ENCODE results near the gene GALNT7. TPM values are rescaled to one million over a fixed set of nuclear protein-coding genes. Genes with fewer than 3 reads are reported as not detected.

The GALNT7 gene
- total and polyA plus RNA-seq, 2 experiments from 2014 or later, result 12.9 to 14.1 TPM

DNA sequence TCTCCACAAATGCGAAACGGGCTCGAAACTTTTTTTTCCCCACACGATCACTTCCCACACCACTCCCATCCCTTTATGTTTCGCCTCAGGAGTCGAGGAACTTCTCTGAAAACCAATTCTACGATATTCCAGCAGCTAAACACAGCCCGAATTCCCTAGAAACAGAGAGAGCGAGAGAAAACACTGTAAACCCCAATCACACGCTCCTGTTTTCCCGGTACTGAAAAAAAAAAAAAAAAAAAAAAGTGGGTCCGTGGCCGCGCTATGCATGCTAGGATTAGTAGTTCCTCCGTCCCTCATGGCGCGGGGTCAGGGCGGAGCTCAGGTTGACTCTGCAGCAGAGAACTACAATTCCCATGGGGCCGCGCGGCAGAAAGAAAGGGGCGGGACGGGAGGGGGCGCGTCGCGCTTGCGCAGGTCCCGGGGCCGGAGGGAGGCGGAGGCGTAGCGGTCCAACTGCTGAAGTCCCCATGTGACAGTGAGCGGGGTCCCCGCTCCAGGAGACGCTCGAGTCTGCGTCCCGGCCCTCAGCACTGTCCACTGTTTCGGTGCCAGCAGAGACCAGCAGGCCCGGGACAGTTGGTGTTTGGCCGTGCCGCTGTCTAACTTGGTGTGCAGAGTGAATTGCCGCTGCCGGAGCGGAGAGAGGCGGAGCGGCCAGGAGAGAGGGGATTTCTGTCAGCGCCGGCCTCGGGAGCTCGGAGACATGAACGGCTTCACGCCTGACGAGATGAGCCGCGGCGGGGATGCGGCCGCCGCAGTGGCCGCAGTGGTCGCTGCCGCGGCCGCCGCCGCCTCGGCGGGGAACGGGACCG, 202.1 kb downstream of the GALNT7 start, which contains the start of gene SAP30:
Gene SAP30 (plus strand): TSS at position 478 of the 815 bp plus-strand sequence. CDS start 229 bp downstream, at position 707.
- H3K27ac ChIP-seq, result peak within 1 kb of the TSS; percentile 87
- H3K36me3 ChIP-seq, result no peaks in the 10 kb centered on the region
- TF ChIP-seq, protein P1, sequence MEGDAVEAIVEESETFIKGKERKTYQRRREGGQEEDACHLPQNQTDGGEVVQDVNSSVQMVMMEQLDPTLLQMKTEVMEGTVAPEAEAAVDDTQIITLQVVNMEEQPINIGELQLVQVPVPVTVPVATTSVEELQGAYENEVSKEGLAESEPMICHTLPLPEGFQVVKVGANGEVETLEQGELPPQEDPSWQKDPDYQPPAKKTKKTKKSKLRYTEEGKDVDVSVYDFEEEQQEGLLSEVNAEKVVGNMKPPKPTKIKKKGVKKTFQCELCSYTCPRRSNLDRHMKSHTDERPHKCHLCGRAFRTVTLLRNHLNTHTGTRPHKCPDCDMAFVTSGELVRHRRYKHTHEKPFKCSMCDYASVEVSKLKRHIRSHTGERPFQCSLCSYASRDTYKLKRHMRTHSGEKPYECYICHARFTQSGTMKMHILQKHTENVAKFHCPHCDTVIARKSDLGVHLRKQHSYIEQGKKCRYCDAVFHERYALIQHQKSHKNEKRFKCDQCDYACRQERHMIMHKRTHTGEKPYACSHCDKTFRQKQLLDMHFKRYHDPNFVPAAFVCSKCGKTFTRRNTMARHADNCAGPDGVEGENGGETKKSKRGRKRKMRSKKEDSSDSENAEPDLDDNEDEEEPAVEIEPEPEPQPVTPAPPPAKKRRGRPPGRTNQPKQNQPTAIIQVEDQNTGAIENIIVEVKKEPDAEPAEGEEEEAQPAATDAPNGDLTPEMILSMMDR (IDR thresholded peaks at IDR 0.05; ENCODE audit: low read depth, low read length), result no peak
- H3K4me3 ChIP-seq, result peak within 1 kb of the TSS; percentile 80
- H3K9me3 ChIP-seq (ENCODE audit: low read depth), result no peaks in the 10 kb centered on the region
- H3K4me1 ChIP-seq (ENCODE audit: low read depth), result no peaks in the 10 kb centered on the region
- DNase-seq (ENCODE audit: low read depth in 1 of 2, low spot score in 1 of 2), result peak; percentile 98 to 99
- H3K27me3 ChIP-seq, result no peaks in the 10 kb centered on the region

- Histone ChIP-seq H3K4me3 (peak overlapping the region; percentile 80), H3K4me1 (ENCODE audit: low read depth) (no peaks in the 10 kb centered on the region), H3K27ac (peak overlapping the region; percentile 82), H3K27me3 (no peaks in the 10 kb centered on the region), H3K36me3 (no peaks in the 10 kb centered on the region), H3K9me3 (ENCODE audit: low read depth) (no peaks in the 10 kb centered on the region)
- DNase-seq (ENCODE audit: low read depth in 1 of 2, low spot score in 1 of 2), result peak; percentile 73 to 86
- TF ChIP-seq, protein P1 (IDR thresholded peaks at IDR 0.05; ENCODE audit: low read depth, low read length), result no peak
Observed at GRCh38 chr4:173371292-173372192, 202.9 kb downstream of the GALNT7 start.

Other genes with a start within 250 kb of the GALNT7 start
- 89.0 and 443 TPM in 2 replicates for gene HMGB2, start 165.5 kb downstream of the GALNT7 start, total RNA-seq
- gene HMGB2, start 165.5 kb downstream of the GALNT7 start, polyA plus RNA-seq, result 195 and 728 TPM in 2 replicates
- gene SAP30, start 202.1 kb downstream of the GALNT7 start, total RNA-seq, result 42.0 and 49.7 TPM in 2 replicates
- gene SAP30, start 202.1 kb downstream of the GALNT7 start, polyA plus RNA-seq, result 49.4 and 66.1 TPM in 2 replicates
- 0.04 and 0.12 TPM in 2 replicates for gene SCRG1, start 230.3 kb downstream of the GALNT7 start, total RNA-seq
- 1.9 and 2.7 TPM in 2 replicates for gene SCRG1, start 230.3 kb downstream of the GALNT7 start, polyA plus RNA-seq